ENCODE data around the gene RAB33A. TPM values are rescaled to one million over a fixed set of nuclear protein-coding genes. Genes with fewer than 3 reads are reported as not detected.

The RAB33A gene
- total and polyA plus RNA-seq, 9 of the 15 experiments (the other 6 are each of a cell fraction or from before 2014, with no cell fraction given) = 0.04 to 0.20 (median 0.06) TPM; not detected in 4

DNA sequence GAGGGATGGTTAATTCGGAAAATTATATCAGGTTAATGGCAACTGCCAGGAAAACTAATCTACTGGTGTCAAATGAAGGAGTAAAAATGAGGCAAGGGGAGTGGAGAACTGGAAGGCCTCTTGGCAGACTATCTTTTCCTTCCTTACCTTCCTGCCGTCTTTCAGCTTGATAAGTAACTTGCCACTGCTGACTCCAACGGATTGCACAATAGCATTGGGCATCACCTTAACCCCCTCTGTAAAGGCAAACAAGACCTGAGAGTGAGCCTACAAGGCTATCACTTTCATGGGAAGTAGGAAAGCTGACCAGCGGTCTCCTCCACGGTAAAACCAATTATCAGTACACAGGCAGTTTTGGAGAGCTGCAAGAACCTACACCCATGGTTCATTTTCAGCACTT is 35.3 kb upstream of the RAB33A start (continued):
- no peak for TF ChIP-seq THRAP3 (IDR thresholded peaks at IDR 0.05; ENCODE audit: borderline replicate concordance)

DNA sequence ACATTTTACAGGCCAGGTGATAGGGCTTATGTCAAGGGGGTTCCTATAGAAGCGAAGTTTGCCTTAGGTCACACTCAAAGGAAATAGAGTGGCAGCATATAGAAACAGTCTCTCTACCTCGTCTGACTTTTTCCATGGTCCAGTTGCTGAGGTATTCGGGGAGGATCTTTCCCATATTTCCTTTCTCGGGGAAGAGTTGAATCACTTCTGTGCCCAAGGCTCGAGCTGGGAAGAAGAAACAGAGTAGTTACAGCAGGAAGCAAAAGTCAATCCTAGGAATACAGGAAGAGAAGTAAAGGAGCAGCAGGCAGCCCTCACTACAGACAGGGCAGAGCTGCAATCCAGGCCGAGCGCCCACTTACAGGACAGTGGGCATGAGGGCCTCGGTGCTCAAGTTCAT is 34.8 kb upstream of the RAB33A start:
- no peaks in the 10 kb centered on the region for H3K9me3 ChIP-seq (replicated peaks; ENCODE audit: control insufficient read depth, insufficient read depth, low read depth, low read length)
- in situ Hi-C loops (cut with MboI) (loop anchor here (5.0 kb wide), 1 partner anchor 60 kb away; no protein-coding TSS in a partner anchor), intact Hi-C loops (cut with micrococcal nuclease) (no loop called here)
- POLR2A ChIA-PET = interaction anchor here (0.6 kb wide), 1 partner anchor 45 kb away, joined by 3 read pairs; no protein-coding TSS in a partner anchor
- no peak overlapping the region for H3K4me3 ChIP-seq
- no peaks in the 10 kb centered on the region for H3K79me2 ChIP-seq (ENCODE audit: control insufficient read depth, insufficient read depth, low read length)
- no peak overlapping the region for H3K4me2 ChIP-seq (ENCODE audit: insufficient read depth, low read length)
- CTCF ChIA-PET (ENCODE audit: low intra/inter-chr PET ratio) = no interaction called here
- TF ChIP-seq, protein P1, sequence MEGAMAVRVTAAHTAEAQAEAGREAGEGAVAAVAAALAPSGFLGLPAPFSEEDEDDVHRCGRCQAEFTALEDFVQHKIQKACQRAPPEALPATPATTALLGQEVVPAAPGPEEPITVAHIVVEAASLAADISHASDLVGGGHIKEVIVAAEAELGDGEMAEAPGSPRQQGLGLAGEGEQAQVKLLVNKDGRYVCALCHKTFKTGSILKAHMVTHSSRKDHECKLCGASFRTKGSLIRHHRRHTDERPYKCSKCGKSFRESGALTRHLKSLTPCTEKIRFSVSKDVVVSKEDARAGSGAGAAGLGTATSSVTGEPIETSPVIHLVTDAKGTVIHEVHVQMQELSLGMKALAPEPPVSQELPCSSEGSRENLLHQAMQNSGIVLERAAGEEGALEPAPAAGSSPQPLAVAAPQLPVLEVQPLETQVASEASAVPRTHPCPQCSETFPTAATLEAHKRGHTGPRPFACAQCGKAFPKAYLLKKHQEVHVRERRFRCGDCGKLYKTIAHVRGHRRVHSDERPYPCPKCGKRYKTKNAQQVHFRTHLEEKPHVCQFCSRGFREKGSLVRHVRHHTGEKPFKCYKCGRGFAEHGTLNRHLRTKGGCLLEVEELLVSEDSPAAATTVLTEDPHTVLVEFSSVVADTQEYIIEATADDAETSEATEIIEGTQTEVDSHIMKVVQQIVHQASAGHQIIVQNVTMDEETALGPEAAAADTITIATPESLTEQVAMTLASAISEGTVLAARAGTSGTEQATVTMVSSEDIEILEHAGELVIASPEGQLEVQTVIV (CRISPR knock-in tag; IDR thresholded peaks at IDR 0.05; ENCODE audit: borderline replicate concordance) = no peak
- TF ChIP-seq, protein P2, sequence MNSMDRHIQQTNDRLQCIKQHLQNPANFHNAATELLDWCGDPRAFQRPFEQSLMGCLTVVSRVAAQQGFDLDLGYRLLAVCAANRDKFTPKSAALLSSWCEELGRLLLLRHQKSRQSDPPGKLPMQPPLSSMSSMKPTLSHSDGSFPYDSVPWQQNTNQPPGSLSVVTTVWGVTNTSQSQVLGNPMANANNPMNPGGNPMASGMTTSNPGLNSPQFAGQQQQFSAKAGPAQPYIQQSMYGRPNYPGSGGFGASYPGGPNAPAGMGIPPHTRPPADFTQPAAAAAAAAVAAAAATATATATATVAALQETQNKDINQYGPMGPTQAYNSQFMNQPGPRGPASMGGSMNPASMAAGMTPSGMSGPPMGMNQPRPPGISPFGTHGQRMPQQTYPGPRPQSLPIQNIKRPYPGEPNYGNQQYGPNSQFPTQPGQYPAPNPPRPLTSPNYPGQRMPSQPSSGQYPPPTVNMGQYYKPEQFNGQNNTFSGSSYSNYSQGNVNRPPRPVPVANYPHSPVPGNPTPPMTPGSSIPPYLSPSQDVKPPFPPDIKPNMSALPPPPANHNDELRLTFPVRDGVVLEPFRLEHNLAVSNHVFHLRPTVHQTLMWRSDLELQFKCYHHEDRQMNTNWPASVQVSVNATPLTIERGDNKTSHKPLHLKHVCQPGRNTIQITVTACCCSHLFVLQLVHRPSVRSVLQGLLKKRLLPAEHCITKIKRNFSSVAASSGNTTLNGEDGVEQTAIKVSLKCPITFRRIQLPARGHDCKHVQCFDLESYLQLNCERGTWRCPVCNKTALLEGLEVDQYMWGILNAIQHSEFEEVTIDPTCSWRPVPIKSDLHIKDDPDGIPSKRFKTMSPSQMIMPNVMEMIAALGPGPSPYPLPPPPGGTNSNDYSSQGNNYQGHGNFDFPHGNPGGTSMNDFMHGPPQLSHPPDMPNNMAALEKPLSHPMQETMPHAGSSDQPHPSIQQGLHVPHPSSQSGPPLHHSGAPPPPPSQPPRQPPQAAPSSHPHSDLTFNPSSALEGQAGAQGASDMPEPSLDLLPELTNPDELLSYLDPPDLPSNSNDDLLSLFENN (IDR thresholded peaks at IDR 0.05; ENCODE audit: low read depth in 2 of 2, low read length in 2 of 2) = no peak
- TF ChIP-seq FOXJ2 (tag; IDR thresholded peaks at IDR 0.05) (no peak), ERF (CRISPR knock-in tag; IDR thresholded peaks at IDR 0.05) (no peak), ZNF384 (IDR thresholded peaks at IDR 0.05; ENCODE audit: low read depth, low read length) (no peak)
- H3K9me1 ChIP-seq (ENCODE audit: control insufficient read depth, insufficient read depth, low read length) = no peaks in the 10 kb centered on the region
- no TSS peak for BruUV-seq (replicated peaks)
- H3K9ac ChIP-seq (ENCODE audit: insufficient read depth in 1 of 2, low read depth in 2 of 2, low read length in 2 of 2) = no peak overlapping the region
- FAIRE-seq (no peak), DNase-seq (ENCODE audit: extremely low read depth in 1 of 4, low spot score in 3 of 4) (no peak), ATAC-seq (no peak)
- peaks cover 0 to 9% of the 10 kb centered on the region in 2 experiments; a peak in 3 of 5 replicates for H3K4me1 ChIP-seq (replicated peaks in 1 of 2; ENCODE audit: control insufficient read depth in 2 of 2, insufficient read depth in 2 of 2, low read length in 2 of 2)
- H3K27me3 ChIP-seq (ENCODE audit: control insufficient read depth in 2 of 2, insufficient read depth in 2 of 2, low read length in 2 of 2) = no peaks in the 10 kb centered on the region
- no peak overlapping the region for H3K27ac ChIP-seq (ENCODE audit: extremely low read depth, low read depth, low read length)
- H4K20me1 ChIP-seq (replicated peaks; ENCODE audit: control insufficient read depth, insufficient read depth, low read length) = no peaks in the 10 kb centered on the region
- H2AFZ ChIP-seq (ENCODE audit: low read depth, low read length) = no peak overlapping the region
- 97% methylated on average over 8 of the region's 8 CpGs for WGBS (ENCODE audit: insufficient coverage, low coverage, missing lambda C conversion rate)
- peaks cover 72% of the 10 kb centered on the region; the same call in 2 of the 3 replicates for H3K36me3 ChIP-seq (ENCODE audit: control insufficient read depth, insufficient read depth, low read length)

Data from K562 (cell line).